Testis (tissue), 2 donors: ENCODE measurements around the gene LYRM7.

Experiments used
- POLR2A ChIP-seq: fragments of 450-650 bp; IDR thresholded peaks from one replicate; pipeline ENCODE4 v1.6.1; 2017; ENCODE audit warnings: antibody characterized with exemption, mild to moderate bottlenecking, moderate library complexity
- TF ChIP-seq, protein P1 (sequence below), 3 experiments: fragments of 450-650 bp in 2 of 3; fragments of 200-600 bp in 1 of 3; sonication (generic) in 1 of 3; IDR thresholded peaks; one replicate each; pipeline ENCODE4 v1.5.1; 2016 to 2019; ENCODE audit warnings: antibody characterized with exemption in 3 of 3, mild to moderate bottlenecking in 2 of 3, moderate library complexity in 1 of 3

- TF ChIP-seq, protein P1, sequence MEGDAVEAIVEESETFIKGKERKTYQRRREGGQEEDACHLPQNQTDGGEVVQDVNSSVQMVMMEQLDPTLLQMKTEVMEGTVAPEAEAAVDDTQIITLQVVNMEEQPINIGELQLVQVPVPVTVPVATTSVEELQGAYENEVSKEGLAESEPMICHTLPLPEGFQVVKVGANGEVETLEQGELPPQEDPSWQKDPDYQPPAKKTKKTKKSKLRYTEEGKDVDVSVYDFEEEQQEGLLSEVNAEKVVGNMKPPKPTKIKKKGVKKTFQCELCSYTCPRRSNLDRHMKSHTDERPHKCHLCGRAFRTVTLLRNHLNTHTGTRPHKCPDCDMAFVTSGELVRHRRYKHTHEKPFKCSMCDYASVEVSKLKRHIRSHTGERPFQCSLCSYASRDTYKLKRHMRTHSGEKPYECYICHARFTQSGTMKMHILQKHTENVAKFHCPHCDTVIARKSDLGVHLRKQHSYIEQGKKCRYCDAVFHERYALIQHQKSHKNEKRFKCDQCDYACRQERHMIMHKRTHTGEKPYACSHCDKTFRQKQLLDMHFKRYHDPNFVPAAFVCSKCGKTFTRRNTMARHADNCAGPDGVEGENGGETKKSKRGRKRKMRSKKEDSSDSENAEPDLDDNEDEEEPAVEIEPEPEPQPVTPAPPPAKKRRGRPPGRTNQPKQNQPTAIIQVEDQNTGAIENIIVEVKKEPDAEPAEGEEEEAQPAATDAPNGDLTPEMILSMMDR (IDR thresholded peaks at IDR 0.05), result no peak
- TF ChIP-seq POLR2A, result no peak
Measured at GRCh38 chr5:131164191-131165118, 6.3 kb upstream of the LYRM7 start.
